Stimulated activated CD4-positive, alpha-beta T cell treated with anti-CD3 and anti-CD28 coated beads, TNF-alpha, amount 100 ng/mL, for 24 hours (primary cell): Measurements from ENCODE around the gene TEAD4.
"Not testable (repeated sequence)": the region's sequence is repeated elsewhere in the genome, so short reads cannot be mapped to it uniquely, and the experiment has no call there.

Experiments
- DNase-seq, 3 experiments: peaks; one replicate each; pipeline ENCODE4 v3.0.0-alpha.2; 2020; ENCODE audit warnings: low read depth in 3 of 3

TEAD4 gene

GRCh38 chr12:3047961-3048360 lies 88.8 kb downstream of the TEAD4 start:
- no peak for DNase-seq

- no peak for DNase-seq
Measured at GRCh38 chr12:3048540-3048939, 89.3 kb downstream of the TEAD4 start.

- DNase-seq, result no peak
Measured at GRCh38 chr12:3049176-3049575, 90.0 kb downstream of the TEAD4 start.

GRCh38 chr12:3049611-3050249 lies 90.5 kb downstream of the TEAD4 start:
- DNase-seq, result no peak

- DNase-seq, result no peak
Measured at GRCh38 chr12:3054374-3054773, 95.2 kb downstream of the TEAD4 start.

- DNase-seq, result no peak
Measured at GRCh38 chr12:3055026-3055703, 96.0 kb downstream of the TEAD4 start.

- DNase-seq, result no peak
Measured at GRCh38 chr12:3055704-3056467, 96.7 kb downstream of the TEAD4 start.

- no peak for DNase-seq
Measured at GRCh38 chr12:3061059-3061458, 101.9 kb downstream of the TEAD4 start.

GRCh38 chr12:3061501-3062215 lies 102.5 kb downstream of the TEAD4 start:
- no peak for DNase-seq

- DNase-seq, result no peak
Measured at GRCh38 chr12:3065300-3065699, 106.1 kb downstream of the TEAD4 start.

GRCh38 chr12:3065846-3066245 lies 106.6 kb downstream of the TEAD4 start:
- not testable (repeated sequence) for DNase-seq

GRCh38 chr12:3069714-3070113 lies 110.5 kb downstream of the TEAD4 start:
- no peak for DNase-seq

- DNase-seq, result no peak
Measured at GRCh38 chr12:3071107-3071506, 111.9 kb downstream of the TEAD4 start.

- DNase-seq, result no peak
Measured at GRCh38 chr12:3071710-3072109, 112.5 kb downstream of the TEAD4 start.

- DNase-seq, result peak; percentile 68 to 79 (median 77)
Measured at GRCh38 chr12:3073438-3074250, 114.4 kb downstream of the TEAD4 start.

GRCh38 chr12:3075315-3075714 lies 116.1 kb downstream of the TEAD4 start:
- no peak for DNase-seq

- DNase-seq, result peak; percentile 37 to 56 (median 54)
Measured at GRCh38 chr12:3076730-3077571, 117.8 kb downstream of the TEAD4 start, which contains the start of gene TSPAN9. Gene TSPAN9, plus strand, starts transcription at chr12:3077379. Its CDS starts 123,815 bp downstream, at chr12:3201194.

- no peak for DNase-seq
Measured at GRCh38 chr12:3077572-3078081, 118.4 kb downstream of the TEAD4 start.

- DNase-seq, result no peak
Measured at GRCh38 chr12:3078086-3078820, 119.1 kb downstream of the TEAD4 start.
